ENCODE data around the gene RASAL2. TPM values are rescaled to one million over a fixed set of nuclear protein-coding genes. Genes with fewer than 3 reads are reported as not detected.

RASAL2 gene
- total RNA-seq: 9.7 and 12.4 TPM in 2 replicates

- no peaks in the 10 kb centered on the region for H3K36me3 ChIP-seq (ENCODE audit: control insufficient read depth, insufficient read depth, low read length)
- FAIRE-seq (no peak), DNase-seq (ENCODE audit: low read depth) (no peak)
- H3K4me3 ChIP-seq (ENCODE audit: low read depth, low read length): peak within 1 kb of the TSS; percentile 94
- TF ChIP-seq CTCF (IDR thresholded peaks at IDR 0.05; ENCODE audit: insufficient read depth, low read length, severe bottlenecking): peak; percentile 33
- no peaks in the 10 kb centered on the region for H3K27me3 ChIP-seq (ENCODE audit: control insufficient read depth, insufficient read depth, low read length)
Measured at GRCh38 chr1:178093951-178094738, at the start of gene RASAL2. RASAL2 (plus strand) TSS chr1:178094104; CDS start chr1:178094493, 389 bp downstream.

GRCh38 chr1:178046591-178047270 is 47.2 kb upstream of the RASAL2 start:
- Histone ChIP-seq H3K27me3 (ENCODE audit: control insufficient read depth, insufficient read depth, low read length) (no peaks in the 10 kb centered on the region), H3K4me3 (ENCODE audit: low read depth, low read length) (no peak overlapping the region), H3K36me3 (ENCODE audit: control insufficient read depth, insufficient read depth, low read length) (no peaks in the 10 kb centered on the region)
- no peak for TF ChIP-seq CTCF (IDR thresholded peaks at IDR 0.05; ENCODE audit: insufficient read depth, low read length, severe bottlenecking)
- FAIRE-seq: no peak
- DNase-seq (ENCODE audit: low read depth): no peak

- no peak overlapping the region for H3K4me3 ChIP-seq (ENCODE audit: low read depth, low read length)
- no peaks in the 10 kb centered on the region for H3K36me3 ChIP-seq (ENCODE audit: control insufficient read depth, insufficient read depth, low read length)
- DNase-seq (ENCODE audit: low read depth): no peak
- no peak for FAIRE-seq
- TF ChIP-seq CTCF (IDR thresholded peaks at IDR 0.05; ENCODE audit: insufficient read depth, low read length, severe bottlenecking): no peak
- no peaks in the 10 kb centered on the region for H3K27me3 ChIP-seq (ENCODE audit: control insufficient read depth, insufficient read depth, low read length)
Measured at GRCh38 chr1:178047403-178048093, 46.4 kb upstream of the RASAL2 start.

GRCh38 chr1:178048426-178048825 is 45.5 kb upstream of the RASAL2 start:
- peak; percentile 28 for DNase-seq (ENCODE audit: low read depth)
- TF ChIP-seq CTCF (IDR thresholded peaks at IDR 0.05; ENCODE audit: insufficient read depth, low read length, severe bottlenecking): no peak
- no peak overlapping the region for H3K4me3 ChIP-seq (ENCODE audit: low read depth, low read length)
- no peaks in the 10 kb centered on the region for H3K27me3 ChIP-seq (ENCODE audit: control insufficient read depth, insufficient read depth, low read length)
- no peak for FAIRE-seq
- no peaks in the 10 kb centered on the region for H3K36me3 ChIP-seq (ENCODE audit: control insufficient read depth, insufficient read depth, low read length)

GRCh38 chr1:178048883-178049282 is 45.0 kb upstream of the RASAL2 start:
- H3K36me3 ChIP-seq (ENCODE audit: control insufficient read depth, insufficient read depth, low read length): no peaks in the 10 kb centered on the region
- H3K4me3 ChIP-seq (ENCODE audit: low read depth, low read length): no peak overlapping the region
- no peak for TF ChIP-seq CTCF (IDR thresholded peaks at IDR 0.05; ENCODE audit: insufficient read depth, low read length, severe bottlenecking)
- H3K27me3 ChIP-seq (ENCODE audit: control insufficient read depth, insufficient read depth, low read length): no peaks in the 10 kb centered on the region
- DNase-seq (ENCODE audit: low read depth) (peak; percentile 69), FAIRE-seq (no peak)
